ENCODE measurements around the gene SLC39A13.
A peak's percentile ranks its signal among the peaks of the same experiment; 100 is the strongest.

Gene SLC39A13

DNA sequence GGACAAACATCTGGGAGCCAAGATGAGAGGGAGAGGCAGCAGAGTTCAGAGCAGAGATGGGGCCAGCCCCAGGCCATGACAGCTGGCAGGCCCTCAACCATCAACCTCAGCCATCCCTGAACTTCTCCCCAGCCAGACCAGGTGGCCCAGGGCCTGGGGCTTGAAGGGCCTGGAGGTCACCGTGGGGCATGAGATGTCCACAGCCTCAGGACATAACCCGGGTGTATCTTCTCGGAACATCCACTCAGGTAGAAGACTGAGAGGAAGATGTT, 12.4 kb upstream of the SLC39A13 start:
- Histone ChIP-seq H3K4me3 (ENCODE audit: low read length) (no peak overlapping the region), H3K36me3 (ENCODE audit: control insufficient read depth, insufficient read depth, low read length) (no peaks in the 10 kb centered on the region), H3K4me1 (ENCODE audit: control insufficient read depth, insufficient read depth, low read length) (peaks cover 7% of the 10 kb centered on the region), H3K9ac (ENCODE audit: low read length) (no peak overlapping the region), H3K27me3 (ENCODE audit: control insufficient read depth, insufficient read depth, low read length) (no peaks in the 10 kb centered on the region), H3K9me3 (ENCODE audit: control insufficient read depth, low read length) (no peaks in the 10 kb centered on the region)

DNA sequence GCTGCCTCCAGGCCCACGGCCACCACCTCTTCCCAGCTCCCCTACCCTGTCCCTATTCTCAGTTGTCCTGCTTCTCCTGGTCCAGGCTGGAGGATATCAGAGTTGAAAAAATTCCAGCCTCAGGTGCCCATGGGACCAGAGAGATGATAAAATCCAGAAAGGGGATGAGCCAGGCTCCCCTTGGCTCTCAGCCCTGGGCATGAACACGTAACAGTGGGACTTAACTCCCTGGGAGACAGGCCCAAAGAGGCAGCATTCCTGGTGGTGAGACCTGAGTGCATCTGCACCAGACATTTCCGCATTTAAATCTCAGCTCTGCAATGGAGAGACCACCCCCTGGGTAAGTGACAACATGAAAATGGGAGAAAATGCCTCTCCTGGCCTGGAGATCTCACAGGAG, 10.4 kb upstream of the SLC39A13 start:
- H3K9me3 ChIP-seq (ENCODE audit: control insufficient read depth, low read length), result no peaks in the 10 kb centered on the region
- H3K4me1 ChIP-seq (ENCODE audit: control insufficient read depth, insufficient read depth, low read length), result peaks cover 7% of the 10 kb centered on the region
- H3K27me3 ChIP-seq (ENCODE audit: control insufficient read depth, insufficient read depth, low read length), result no peaks in the 10 kb centered on the region
- no peaks in the 10 kb centered on the region for H3K36me3 ChIP-seq (ENCODE audit: control insufficient read depth, insufficient read depth, low read length)
- H3K4me3 ChIP-seq (ENCODE audit: low read length), result no peak overlapping the region
- H3K9ac ChIP-seq (ENCODE audit: low read length), result no peak overlapping the region

DNA sequence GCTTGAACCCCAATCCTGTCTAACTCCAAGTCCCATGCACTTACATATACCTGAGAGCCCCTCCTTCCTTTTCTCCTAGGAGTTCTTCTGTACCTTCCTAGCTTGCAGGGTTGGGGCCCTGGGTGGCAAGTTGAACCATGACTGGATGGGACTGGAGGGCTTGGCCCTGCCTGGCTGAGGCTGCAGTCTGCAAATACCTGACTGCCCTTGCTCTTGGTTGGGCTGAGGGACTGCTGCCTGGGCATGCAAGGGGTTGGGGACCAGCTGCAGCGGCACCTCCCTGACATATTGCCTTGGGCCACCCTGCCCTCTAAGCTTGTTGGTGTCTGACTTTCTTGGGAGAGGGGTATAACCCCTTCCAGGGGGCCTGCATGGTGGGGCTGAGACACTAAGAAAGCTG, 9.8 kb upstream of the SLC39A13 start:
- H3K36me3 ChIP-seq (ENCODE audit: control insufficient read depth, insufficient read depth, low read length), result no peaks in the 10 kb centered on the region
- no peaks in the 10 kb centered on the region for H3K9me3 ChIP-seq (ENCODE audit: control insufficient read depth, low read length)
- peaks cover 7% of the 10 kb centered on the region for H3K4me1 ChIP-seq (ENCODE audit: control insufficient read depth, insufficient read depth, low read length)

DNA sequence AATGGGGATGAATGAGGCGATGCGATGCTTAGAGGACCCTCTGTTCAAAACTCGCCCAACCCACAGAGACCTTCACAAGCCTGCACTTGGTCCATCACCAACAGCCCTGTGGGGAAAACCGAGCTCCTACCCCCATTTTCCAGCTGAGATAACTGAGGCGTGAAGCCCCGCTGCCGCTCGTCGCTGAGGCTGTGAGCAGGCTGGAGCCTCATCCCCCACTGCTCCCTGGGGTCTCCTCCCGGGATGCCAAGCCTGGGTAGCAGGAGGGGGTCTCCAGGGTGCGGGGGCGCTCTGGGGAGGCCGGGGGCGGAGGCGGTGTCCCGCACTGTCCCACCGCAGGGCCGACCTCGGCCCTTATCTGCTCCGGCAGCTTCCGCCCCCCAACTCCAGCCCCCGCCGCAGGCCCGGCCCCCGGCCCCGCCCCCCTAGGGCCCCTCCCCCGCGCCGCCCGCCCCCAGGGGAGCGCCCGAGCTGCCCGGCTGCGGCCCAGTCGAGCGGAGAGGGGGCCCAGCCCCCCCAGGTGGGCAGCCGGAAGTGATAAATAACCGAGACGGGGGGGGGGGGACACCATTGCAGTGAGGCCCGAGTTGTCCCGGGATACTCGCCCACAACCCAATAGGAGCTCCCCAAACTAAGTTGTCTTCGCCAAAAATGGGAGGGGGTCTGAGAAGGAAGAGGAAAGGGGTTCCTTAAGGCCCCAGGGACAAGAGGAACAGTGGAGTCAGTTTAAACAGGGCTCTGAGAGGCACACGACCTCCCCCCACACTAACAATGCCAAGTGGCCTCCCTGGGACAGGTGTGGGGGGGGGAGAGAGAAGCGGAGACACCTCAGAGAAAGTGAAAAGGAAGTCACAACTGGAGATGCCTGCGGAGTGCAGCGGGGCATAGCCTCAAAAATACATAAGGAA, 8.3 kb upstream of the SLC39A13 start:
- Histone ChIP-seq H3K4me3 (ENCODE audit: low read length) (peak overlapping the region; percentile 25), H3K27me3 (ENCODE audit: control insufficient read depth, insufficient read depth, low read length) (no peaks in the 10 kb centered on the region), H3K36me3 (ENCODE audit: control insufficient read depth, insufficient read depth, low read length) (no peaks in the 10 kb centered on the region), H3K4me1 (ENCODE audit: control insufficient read depth, insufficient read depth, low read length) (peaks cover 7% of the 10 kb centered on the region), H3K9me3 (ENCODE audit: control insufficient read depth, low read length) (no peaks in the 10 kb centered on the region), H3K9ac (ENCODE audit: low read length) (peak overlapping the region; percentile 69)

More for the DNA sequence above, 9.8 kb upstream of the SLC39A13 start:
- H3K27me3 ChIP-seq (ENCODE audit: control insufficient read depth, insufficient read depth, low read length), result no peaks in the 10 kb centered on the region
- H3K9ac ChIP-seq (ENCODE audit: low read length), result no peak overlapping the region
- H3K4me3 ChIP-seq (ENCODE audit: low read length), result no peak overlapping the region

DNA sequence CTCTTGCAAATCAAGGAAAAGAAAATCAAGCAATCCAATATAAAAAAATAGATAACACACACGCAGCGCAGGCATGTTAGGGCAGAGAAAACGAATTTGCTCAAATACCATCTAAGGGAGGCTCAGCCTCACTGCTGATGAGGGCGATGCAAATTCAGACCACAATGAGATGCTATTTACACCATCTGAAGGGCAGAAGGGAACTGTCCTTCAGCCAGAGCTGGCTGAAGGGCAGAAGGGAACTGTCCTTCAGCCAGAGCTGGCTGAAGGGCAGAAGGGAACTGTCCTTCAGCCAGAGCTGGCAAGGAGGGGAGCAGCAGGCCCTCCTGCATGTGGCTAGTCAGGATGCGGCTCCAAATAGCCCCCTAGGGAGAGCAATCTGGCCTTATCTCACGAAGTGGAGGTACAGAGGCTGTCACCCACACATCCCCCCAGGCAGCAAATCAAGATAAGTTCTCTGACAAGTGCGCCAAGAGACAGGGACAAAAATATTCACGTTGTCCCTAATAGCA, 7.6 kb upstream of the SLC39A13 start:
- Histone ChIP-seq H3K9ac (ENCODE audit: low read length) (peak overlapping the region; percentile 69), H3K27me3 (ENCODE audit: control insufficient read depth, insufficient read depth, low read length) (no peaks in the 10 kb centered on the region), H3K36me3 (ENCODE audit: control insufficient read depth, insufficient read depth, low read length) (no peaks in the 10 kb centered on the region), H3K9me3 (ENCODE audit: control insufficient read depth, low read length) (no peaks in the 10 kb centered on the region), H3K4me1 (ENCODE audit: control insufficient read depth, insufficient read depth, low read length) (peaks cover 7% of the 10 kb centered on the region), H3K4me3 (ENCODE audit: low read length) (no peak overlapping the region)

DNA sequence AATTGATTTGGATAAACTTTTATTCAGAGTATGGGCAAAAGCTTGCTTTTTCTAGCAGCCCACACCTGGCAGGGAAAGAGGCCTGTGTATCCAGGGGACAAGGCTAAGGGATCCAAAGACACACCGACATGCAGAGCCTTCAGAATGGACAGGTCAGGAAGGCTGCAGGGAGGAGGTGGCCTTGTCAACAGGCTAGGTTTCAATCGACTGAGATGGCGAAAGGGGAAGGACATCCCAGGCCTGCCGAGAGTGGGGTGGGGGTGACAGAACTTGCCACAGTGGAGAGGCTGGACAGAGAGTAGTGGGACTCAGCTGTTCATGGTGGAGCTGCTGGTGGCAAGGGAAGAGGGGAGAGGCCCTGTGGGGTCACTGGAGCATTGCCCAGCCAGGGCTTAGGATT, 5.3 kb upstream of the SLC39A13 start:
- peaks cover 17% of the 10 kb centered on the region for H3K4me1 ChIP-seq (ENCODE audit: control insufficient read depth, insufficient read depth, low read length)
- no peaks in the 10 kb centered on the region for H3K36me3 ChIP-seq (ENCODE audit: control insufficient read depth, insufficient read depth, low read length)
- no peak overlapping the region for H3K9ac ChIP-seq (ENCODE audit: low read length)
- no peak overlapping the region for H3K4me3 ChIP-seq (ENCODE audit: low read length)
- no peaks in the 10 kb centered on the region for H3K9me3 ChIP-seq (ENCODE audit: control insufficient read depth, low read length)
- H3K27me3 ChIP-seq (ENCODE audit: control insufficient read depth, insufficient read depth, low read length), result no peaks in the 10 kb centered on the region

DNA sequence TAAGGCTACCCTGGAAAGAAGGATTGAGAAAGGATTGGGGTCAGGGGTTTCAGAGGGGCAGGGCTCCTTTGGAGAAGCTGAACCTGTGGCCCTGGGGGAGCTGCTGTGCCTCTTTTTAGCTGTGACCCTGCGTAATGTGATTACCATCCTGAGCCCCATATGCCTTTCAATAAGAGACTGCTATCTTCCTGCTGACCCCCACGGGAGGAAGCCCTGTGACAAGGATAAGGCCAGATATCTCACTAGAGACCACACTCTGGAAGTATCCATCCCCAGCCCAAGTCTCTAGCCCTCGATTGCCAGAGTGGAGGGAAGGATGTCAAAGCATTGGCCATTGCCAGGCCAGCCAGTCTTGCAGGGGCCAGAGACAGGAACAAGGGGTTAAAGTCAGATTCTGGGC, 4.8 kb upstream of the SLC39A13 start:
- H3K36me3 ChIP-seq (ENCODE audit: control insufficient read depth, insufficient read depth, low read length), result no peaks in the 10 kb centered on the region
- no peak overlapping the region for H3K9ac ChIP-seq (ENCODE audit: low read length)
- H3K4me1 ChIP-seq (ENCODE audit: control insufficient read depth, insufficient read depth, low read length), result peaks cover 17% of the 10 kb centered on the region
- no peaks in the 10 kb centered on the region for H3K9me3 ChIP-seq (ENCODE audit: control insufficient read depth, low read length)
- no peak overlapping the region for H3K4me3 ChIP-seq (ENCODE audit: low read length)
- H3K27me3 ChIP-seq (ENCODE audit: control insufficient read depth, insufficient read depth, low read length), result no peaks in the 10 kb centered on the region

DNA sequence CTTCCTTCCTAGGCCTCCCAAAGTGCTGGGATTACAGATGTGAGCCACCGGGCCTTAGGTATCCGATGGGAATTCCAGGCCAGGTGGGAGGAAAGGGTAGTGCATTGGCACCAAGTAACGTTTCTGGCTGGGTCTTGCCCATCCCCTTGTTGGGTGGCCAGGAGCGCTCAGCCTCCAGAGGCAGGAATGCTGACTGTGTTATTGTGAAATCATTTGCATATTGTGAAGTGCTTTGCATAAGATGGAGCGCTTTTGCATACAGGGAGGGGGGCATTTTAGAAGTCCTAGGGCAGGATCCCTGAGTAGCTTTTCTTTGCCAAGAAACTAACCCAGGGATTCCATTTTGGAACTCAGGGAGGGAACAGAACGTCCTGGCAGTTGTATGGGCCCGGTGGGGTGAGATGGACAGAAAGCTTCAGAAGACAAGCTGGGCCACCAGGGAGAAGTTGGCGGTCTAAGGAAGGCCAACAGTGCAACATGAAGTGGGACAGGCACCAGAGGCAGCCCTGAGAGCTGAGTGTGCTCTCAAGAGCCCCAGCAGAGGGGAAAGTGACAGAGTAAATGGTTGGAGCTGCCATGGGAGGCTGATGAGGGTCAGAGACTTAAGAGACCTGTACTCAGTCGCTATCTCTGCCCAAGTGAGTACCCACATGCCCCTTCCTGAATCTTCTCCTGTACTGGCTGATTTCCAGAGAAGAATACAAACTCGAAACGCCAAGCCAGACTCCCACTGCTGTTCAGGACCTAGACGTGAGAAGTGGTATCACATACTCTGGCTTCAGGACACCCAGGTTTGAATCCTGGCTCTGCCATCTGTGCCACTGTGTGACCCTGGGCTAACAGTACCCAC, 1.3 kb upstream of the SLC39A13 start:
- H3K9me3 ChIP-seq (ENCODE audit: control insufficient read depth, low read length), result no peaks in the 10 kb centered on the region
- peaks cover 31% of the 10 kb centered on the region for H3K4me1 ChIP-seq (ENCODE audit: control insufficient read depth, insufficient read depth, low read length)
- peak overlapping the region; percentile 78 for H3K9ac ChIP-seq (ENCODE audit: low read length)
- no peaks in the 10 kb centered on the region for H3K27me3 ChIP-seq (ENCODE audit: control insufficient read depth, insufficient read depth, low read length)
- H3K4me3 ChIP-seq (ENCODE audit: low read length), result peak overlapping the region; percentile 65
- no peaks in the 10 kb centered on the region for H3K36me3 ChIP-seq (ENCODE audit: control insufficient read depth, insufficient read depth, low read length)

DNA sequence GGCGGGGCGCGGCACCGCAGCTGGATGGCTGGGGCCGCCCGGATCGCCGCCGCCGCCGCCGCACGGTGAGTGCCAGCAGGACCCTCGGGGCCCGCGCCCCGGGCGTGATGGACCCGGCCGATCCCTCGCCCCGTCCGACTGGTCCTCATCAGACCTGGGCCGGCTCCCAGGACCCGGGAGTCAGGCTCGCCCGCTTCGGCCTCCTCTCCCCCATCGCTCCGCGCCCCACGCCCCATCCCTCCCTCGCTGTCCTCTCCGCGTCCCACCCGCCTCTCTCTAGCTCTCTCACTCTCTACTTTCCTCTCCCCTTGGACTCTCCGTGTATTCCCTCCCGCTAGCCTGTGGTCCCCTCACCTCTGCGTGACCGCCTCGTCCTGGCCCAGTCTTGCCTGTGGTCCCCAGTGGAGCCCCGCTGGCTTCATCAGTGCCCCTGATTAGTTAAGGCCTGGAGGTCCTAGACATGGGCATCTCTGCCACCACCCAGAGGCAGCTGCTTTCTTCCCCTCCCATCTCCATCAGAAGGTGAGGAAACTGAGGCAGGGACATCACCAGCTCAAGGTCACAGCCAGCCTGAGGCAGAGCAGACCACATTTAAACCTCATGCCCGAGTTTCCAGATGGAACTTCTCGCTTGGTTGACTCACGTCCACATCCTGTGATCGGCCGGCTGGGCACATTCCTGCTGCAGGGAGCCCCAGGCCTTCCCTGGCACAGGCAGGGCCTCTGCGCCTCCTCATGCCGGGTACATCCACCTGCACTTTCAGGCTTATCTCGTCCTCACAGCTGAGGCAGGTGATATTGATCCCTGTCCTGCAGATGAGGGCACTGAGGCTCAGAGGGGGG, 429 bp downstream of the SLC39A13 start:
- peaks cover 31% of the 10 kb centered on the region for H3K4me1 ChIP-seq (ENCODE audit: control insufficient read depth, insufficient read depth, low read length)
- no peaks in the 10 kb centered on the region for H3K9me3 ChIP-seq (ENCODE audit: control insufficient read depth, low read length)
- H3K36me3 ChIP-seq (ENCODE audit: control insufficient read depth, insufficient read depth, low read length), result no peaks in the 10 kb centered on the region
- H3K4me3 ChIP-seq (ENCODE audit: low read length), result peak overlapping the region; percentile 29
- H3K27me3 ChIP-seq (ENCODE audit: control insufficient read depth, insufficient read depth, low read length), result no peaks in the 10 kb centered on the region
- peak overlapping the region; percentile 72 for H3K9ac ChIP-seq (ENCODE audit: low read length)

DNA sequence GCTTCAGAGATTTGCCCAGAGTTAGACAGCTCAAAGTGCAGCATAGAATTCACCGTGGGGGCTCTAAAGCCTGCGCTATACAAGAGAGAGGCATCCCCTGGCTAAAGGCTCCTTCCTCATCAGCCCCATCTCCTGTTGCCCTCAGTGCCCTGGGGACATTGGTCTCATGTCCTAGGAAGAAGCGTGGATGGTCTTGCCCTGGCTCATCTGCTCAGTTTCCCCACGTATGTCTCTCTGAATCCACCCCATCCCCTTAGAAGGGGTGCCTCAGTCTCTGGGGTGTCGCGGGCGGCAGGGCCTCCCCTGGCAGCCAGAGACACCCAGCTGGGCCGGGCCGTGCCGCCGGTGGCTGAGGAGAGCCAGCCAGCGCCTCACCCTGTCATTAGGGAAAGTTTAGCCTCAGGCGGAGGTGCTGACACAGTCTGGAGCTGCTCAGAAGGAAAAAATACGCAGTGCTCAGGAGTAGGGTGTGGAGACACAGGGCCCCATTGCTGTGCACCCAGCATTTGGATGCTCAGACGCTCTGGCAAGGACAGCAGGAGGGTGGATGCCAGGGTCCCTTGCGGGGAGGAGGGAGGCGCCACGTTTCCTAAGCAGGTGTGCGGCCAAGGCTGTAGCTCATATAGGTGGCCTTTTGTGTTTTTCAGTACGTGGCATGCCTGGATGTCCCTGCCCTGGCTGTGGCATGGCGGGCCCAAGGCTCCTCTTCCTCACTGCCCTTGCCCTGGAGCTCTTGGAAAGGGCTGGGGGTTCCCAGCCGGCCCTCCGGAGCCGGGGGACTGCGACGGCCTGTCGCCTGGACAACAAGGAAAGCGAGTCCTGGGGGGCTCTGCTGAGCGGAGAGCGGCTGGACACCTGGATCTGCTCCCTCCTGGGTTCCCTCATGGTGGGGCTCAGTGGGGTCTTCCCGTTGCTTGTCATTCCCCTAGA, 1.3 kb downstream of the SLC39A13 start:
- Histone ChIP-seq H3K4me1 (ENCODE audit: control insufficient read depth, insufficient read depth, low read length) (peaks cover 31% of the 10 kb centered on the region), H3K9me3 (ENCODE audit: control insufficient read depth, low read length) (no peaks in the 10 kb centered on the region), H3K27me3 (ENCODE audit: control insufficient read depth, insufficient read depth, low read length) (no peaks in the 10 kb centered on the region), H3K9ac (ENCODE audit: low read length) (peak overlapping the region; percentile 72), H3K36me3 (ENCODE audit: control insufficient read depth, insufficient read depth, low read length) (no peaks in the 10 kb centered on the region), H3K4me3 (ENCODE audit: low read length) (peak overlapping the region; percentile 29)
